GM21381 (cell line): ENCODE data around the gene N4BP2L1.

Experiments used
- ATAC-seq: cut with Tn5 transposase; IDR thresholded peaks from one replicate; pipeline ENCODE4 v1.9.1; 2021; ENCODE audit warnings: mild to moderate bottlenecking, moderate library complexity; ENCODE audit not compliant: unreplicated experiment

Gene N4BP2L1

DNA sequence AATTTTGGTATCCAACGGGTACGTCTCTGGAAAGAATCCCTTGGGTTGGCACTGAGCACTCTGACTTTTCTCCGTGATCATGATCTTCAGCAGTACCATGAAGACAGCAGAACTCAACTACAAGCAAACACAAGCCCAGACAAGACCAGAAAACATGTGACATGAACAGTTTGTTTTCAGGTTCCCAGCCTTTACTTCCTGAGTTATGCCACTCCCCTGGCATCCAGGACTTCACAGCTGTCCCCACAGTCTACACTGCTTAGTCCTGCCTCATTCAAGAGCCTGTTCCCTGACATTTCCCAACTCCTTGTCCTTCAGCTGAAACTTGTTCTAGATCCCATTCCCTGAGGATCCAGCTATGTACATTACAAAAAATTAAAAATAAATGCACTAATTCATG lies 4.9 kb upstream of the N4BP2L1 start:
- ATAC-seq, result no peak

DNA sequence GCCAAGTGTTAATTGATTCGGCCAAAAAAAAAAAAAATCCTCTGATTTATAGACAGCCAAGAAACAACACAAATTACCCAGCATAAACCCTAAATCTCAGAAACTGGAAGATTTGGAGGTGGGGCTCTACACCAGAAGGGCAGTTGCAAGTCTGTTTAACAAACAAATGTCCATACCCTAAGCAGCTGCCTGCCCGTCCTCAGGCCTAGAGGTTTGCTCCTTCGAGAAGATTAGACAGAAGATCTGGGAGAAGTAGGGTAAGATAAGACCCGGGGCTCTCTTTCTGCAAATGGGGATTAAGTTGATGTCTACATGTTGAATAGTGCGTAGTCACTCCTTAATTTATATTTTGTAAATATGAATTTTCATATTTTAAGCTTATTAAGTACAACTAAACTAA lies 3.4 kb upstream of the N4BP2L1 start:
- no peak for ATAC-seq

DNA sequence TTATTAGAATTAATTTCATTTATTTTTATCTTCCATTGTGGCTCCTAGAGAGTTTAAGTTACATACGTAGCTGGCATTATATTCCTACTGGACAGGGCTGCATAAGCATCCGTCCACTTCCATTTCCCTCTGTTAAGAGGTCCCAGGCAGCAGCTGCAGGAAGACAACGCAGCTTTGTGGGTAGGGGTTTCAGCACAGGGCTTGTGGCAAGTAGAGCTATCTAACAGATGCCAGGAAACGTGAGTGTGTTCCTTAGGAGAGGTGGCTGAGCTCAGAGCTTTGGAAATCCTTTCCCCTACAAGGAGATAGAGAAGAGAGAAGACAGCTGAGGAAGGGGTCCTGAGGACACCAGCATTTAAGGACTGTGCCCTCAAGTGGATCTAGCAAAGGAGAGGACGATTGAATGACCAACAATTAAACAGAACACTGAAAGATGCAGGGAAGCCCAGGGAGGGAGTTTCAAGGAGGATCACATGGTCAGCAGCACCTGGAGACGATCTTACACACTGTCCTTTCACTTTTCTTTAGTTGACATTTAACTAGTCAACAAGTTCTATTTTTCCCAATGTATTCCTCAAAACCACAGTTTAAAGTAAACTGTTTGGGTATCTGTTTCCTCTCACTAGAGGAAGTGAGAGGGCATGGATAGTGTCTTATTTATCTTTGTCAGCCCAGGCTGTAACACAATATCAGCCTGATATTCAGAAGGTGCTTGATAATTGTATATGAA lies 2.3 kb upstream of the N4BP2L1 start:
- no peak for ATAC-seq

DNA sequence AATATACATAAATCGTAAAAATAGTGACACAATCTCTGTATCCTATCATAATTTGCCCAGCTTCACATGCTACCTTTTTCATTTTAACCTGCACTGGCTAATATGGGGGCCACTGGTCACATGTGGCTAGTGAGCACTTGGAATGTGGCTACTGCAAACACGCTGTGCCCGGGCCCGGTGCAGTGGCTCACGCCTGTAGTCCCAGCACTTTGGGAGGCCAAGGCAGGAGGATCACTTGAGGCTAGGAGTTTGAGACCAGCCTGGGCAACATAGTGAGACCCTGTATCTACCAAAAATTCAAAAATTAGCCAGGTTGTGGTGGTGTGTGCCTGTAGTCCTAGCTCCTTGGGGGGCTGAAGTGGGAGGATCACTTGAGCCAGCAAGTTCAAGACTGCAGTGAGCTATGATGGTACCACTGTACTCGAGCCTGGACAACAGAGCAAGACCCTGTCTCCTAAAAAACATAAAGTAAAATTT lies 1.5 kb upstream of the N4BP2L1 start:
- no peak for ATAC-seq

DNA sequence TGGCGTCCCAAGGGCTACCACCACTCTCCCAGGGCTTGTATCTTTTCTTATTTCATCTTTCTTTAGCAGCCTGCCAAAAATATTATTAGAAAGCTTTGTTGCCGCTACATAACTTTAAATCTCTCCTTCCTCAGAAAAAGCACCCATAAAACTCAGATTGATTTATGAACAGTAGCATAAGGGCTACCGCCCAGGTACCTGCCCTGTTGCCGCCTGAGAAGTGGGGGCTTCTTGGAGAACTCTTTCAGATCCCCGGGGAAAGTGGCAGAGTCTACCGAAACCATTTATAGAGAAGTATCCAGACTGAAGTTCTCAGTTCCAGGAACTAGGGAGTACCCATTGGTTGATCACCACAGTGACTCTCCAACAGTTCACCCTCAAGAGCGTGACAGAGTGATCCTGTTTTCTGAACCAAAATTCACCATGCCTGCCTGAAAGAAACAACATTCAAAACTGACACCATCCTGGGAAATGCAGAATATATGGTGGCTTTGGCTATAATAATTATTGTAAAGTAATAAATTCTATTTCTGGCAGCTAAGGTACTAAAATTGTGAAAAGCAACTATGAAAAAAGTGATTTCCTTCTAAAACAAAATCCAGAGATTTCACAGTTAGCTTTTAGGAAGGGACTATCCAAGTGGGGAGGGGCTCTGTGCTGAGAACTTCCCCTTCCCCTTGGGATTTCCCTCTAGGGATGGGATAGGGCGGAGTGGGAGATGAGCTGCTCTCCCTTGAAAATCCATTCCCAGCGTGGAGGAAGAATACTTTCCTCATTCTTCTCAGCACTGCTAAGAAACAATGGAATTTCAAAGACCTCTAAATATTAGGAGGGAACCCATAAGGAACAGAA lies 877 bp upstream of the N4BP2L1 start:
- no peak for ATAC-seq

DNA sequence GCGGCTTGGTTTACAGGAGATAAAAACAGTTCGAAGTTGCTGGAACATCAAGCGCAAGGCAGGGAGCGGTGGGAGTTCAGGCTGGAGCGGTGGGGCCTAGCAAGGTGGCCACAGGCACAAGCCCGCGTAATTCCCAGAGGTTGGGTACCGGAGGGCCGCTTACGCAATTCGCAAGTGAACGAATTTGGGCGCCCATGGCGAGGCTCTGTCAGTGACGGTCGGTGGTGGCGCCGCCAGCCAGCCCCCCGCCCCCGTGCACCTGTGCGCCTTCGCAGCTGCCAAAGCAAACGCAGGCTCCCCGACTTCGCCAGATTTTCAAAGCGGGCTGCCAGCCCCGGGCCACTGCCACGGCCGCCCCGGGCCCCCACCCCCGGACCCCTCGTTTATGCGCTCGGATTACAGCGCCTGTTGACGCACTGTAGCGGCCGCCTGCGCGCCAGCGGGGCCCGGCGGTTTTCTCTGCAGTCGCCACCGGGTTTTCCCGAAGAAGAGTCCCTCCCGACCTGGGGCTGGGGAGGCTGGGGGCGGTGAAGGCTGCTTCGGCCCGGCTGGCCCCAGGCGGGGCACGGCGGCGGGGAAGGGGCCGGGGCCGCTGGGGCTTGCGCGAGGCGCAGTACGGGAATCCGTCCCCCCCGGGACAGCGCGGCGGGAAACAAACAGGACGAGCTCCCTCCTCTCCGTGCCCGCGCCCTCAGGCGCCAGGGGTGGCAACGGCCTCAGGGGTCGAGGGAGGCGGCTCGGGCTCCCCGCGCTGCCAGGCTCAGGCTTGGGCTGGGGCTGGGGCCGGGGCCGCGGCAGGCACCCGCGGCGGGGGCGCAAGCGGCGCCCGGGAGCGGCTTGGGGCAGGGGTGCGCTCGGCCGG lies 709 bp downstream of the N4BP2L1 start:
- ATAC-seq, result peak; percentile 7

DNA sequence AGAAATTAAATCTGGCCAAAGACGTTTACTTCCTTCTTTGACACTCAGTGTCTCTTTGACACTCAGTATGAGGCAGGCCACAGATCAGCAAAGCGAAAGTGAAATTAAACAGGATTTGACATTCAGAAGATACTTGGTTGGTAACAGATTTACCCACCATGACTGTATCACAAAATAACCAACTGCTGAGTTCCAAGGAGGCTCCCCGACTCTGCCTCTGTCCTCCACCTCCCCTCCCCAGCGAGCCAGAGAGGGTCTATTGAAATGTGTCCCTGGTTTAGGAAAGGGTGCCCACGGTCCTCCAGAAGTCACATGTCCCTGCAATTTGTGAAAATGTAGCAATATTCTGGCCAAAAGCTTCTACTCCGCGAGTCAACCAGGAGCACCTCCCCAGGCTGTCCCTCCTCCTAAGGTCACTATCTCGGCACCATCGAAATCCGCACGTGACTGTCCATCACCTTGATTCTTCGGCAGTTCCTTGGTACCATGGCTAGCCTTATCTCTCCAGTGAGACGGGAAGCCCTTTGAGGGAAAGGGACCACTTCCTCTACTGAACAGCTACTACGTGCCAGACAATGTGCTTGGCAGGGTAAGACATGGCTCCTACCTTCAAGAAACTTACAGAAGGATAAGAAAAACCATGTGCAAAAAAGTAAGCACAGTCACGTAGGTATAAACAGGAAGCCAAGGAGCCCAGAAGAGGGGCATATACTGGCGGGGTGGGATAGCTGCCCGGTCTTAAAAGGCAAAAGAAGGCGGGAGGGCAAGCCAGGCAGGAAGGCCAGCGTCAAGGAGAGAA lies 1.5 kb downstream of the N4BP2L1 start:
- peak; percentile 37 for ATAC-seq

DNA sequence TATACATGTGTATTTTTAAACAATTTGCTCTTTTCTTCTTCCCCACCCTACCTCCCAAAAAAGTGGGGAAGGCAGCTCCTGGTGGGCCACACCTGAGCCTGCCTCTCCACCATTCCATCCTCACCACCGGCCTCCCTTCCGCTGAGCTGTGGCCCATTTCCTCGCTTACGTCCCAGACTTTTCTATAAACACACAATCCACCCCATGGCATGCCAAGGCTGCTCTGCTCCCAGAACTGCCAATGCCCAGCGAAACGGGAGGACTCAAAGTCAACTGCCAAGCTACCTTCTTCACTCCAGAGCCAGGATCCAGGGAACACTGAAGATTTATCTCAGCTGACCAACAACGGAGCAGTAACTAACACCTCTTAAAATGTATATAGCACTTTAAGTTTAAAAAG lies 2.8 kb downstream of the N4BP2L1 start:
- ATAC-seq, result no peak

DNA sequence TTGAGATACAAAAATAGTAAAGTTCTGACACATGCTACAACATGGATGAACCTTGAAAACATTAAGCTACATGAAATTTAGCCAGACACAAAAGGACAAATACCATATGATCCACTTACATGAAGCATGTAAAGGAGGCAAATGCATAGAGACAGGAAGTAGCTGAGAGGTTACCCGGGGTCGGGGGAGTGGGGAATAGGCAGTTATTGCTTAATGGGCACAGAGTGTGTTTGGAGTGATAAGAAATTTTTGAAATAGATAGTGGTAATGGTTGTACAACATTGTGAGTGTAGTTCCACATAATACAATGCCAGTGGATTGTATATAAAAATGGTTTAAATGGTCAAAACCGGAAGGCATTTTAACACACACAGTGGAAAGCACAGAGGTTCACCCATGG lies 4.3 kb downstream of the N4BP2L1 start:
- no peak for ATAC-seq

DNA sequence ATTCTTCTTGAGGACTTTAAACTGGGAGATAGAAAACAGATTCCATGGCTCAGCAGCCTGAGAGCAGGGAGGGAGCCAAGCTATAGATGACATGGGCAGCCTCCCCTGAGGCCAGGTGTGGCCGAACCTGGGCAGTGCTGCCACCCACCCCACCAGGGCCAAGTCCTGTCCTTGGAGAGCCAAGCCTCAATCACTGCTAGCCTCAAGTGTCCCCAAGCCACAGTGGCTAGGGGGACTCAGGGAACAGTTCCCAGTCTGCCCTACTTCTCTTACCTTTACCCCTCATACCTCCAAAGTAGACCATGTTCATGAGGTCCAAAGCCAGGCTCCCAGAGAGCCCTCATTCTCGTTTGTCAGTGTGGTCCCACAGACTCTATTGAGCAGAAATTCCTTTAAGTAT lies 8.1 kb downstream of the N4BP2L1 start:
- no peak for ATAC-seq

DNA sequence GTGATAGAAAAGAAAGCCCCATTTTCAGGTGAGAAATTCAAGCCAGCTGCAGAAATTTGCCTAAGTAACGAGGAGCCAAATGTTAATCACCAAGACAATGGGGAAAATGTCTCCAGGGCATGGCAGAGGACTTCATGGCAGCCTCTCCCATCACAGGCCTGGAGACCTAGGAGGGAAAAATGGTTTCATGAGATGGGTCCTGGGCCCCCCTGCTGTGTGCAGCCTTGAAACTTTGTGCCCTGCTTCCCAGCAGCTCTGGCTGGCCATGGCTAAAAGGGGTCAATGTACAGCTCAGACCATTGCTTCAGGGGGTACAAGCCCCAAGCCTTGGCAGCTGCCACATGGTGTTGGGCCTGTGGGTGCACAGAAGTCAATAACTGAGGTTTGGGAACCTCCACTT lies 9.9 kb downstream of the N4BP2L1 start:
- no peak for ATAC-seq

DNA sequence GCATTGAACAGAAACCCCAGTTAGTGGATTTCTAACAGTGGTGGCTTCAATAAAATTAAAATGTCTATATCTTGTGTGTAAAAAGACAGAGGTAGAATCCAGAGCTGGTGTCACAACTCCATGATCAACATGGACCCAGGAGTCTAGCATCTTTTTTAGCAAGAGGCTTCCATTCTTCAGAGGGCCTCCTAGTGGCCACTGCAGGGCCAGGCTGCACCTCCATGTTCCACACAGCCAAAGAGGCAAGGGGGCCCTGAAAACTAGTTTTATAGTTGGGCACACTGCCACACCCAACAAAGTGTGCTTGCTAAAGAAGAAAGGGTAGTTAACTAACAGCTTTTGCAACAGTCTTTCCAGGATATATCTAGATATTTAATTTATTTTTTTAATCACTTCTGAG lies 12.9 kb downstream of the N4BP2L1 start:
- no peak for ATAC-seq

DNA sequence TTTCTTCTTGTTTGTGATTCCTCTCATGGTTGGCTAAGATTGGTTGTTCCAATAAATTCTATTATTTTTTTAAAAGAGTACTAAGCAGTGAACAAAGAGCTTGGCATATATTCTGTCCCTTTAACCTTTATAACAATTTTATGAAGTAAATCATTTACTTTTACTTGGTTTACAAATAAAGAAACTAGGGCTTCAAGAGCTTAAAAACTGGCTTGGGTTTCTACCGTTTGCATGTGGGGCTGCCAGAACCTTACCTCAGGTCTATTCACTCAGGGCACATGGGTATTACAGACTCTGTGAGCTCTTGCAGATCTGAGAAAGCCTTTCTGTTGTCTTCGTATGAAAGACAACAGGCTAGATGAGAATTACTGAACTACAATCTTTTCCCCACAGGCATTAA lies 13.3 kb downstream of the N4BP2L1 start:
- no peak for ATAC-seq

DNA sequence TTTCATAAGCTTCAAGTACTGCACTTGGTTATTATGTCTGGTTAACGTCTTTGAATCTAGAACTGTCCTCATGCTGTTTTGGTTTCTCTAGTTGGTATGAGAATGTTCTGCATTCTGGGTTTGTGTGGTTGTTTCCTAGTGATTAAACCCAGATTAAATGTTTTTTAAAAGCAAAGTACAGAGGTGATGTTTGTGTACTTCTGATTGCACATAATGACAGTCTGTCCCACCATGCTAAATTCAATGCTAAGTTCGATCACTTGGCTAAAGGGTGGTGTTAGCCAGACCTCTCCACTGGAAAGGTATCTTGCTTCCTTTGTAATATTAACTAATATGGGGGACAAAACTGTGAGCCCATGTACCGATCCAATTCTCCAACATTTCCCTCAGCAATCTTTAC lies 14.6 kb downstream of the N4BP2L1 start:
- ATAC-seq, result no peak

DNA sequence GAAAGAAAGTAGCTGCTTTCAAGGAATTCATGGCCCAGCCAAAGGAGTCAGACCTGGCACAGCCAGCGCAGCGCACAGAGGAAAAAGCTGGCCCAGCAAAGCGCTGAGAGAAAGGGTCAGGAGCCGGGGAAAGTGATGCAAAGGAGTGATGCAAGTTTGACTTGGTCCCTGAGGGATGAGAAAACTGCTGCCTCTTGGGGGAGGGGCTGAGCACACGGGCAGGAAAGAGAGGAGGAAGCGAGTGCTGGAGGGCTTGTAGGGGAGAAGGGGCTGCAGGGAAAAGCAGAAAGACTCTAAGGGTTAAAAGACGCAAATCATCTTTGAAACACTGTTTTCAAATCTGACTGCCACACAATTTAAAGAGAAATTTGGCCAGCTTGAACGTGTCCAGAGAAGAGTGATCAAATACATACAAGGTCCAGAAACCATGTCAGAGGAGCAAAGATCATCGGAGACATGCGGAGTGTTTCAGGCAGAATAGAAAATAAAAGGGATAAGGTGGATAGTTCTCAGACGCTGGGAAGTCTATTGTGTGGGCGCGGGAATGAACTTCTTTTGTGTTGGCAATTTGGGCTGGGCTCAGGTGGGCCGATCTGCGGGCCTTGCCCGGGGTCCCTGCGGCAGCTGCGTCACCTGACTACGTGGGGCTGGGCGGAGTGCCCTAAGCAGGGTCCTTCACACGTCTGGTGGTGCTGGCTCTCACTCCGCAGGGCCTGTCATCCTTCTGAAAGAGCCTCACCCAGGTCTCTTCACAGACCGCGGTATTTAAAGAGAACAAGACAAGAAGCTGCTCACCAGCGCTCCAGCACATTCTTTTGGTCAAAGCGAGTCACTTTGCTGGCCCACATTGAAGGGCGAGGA lies 18.1 kb downstream of the N4BP2L1 start:
- ATAC-seq, result no peak

DNA sequence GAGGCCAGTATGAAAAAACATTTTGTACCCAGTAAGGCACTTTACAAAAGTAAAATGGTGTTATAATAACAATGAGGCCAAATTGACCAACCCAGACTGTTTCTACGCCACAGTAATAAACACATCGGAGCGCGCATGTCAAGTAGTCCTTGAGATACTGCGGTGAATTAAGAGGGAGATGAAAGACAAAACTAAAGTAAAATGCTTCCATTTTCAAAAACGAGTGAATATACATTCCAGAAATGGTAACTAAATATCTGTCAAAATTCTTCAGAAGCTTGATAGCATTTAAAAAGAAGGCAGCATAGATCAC lies 19.0 kb downstream of the N4BP2L1 start:
- no peak for ATAC-seq

DNA sequence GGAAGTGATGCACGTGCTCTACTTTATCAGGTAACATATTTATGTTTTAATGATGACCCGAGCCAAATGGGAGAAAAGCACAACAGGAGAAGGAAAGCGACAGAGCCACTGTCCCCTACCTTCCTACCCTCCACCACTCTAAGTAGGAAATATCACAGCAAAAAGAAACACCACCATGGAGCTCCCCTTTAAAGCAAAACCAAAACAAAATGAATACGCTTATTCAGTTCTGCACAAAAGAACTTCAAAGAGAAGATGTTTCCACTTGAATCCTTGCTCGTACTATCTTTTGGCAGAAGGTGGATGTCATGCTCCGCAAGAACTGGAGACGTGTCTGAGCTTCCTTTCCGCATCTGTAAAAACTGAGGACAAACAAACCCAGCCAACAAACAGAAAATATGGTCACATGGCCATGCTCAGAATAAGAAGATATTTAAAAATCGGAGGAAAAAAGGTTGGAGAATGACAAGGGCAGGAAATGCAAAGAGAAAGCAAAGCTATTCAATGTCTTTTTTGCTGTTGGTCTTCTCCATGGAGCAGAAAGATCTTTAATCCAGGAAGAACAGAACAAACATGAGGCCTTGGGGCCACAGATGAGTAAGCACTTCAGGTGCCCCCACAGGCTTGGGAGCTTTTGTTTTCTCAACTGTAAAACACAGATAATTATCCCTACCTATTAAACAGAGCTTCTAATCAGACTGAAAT lies 19.5 kb downstream of the N4BP2L1 start:
- ATAC-seq, result peak; percentile 24

DNA sequence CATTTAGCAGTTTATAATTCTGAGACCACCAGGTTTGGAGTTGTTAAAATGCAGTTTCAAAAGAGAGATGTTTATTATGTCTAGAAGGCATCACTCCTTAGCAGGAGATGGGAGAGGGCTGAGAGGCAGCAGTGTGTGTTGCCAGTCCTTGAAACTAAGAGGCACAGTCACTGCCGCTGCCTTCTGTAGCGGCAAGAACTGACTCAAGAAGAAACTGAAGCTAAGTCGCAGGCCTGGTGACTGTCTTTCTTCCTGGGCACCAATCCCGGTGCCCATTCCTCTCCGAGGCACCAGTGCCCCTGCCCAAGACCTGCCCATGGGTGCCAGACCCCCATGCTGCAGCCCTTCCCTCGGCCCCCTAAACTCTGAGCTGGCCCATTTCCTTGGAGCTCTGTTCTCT lies 20.1 kb downstream of the N4BP2L1 start:
- ATAC-seq, result peak; percentile 61

DNA sequence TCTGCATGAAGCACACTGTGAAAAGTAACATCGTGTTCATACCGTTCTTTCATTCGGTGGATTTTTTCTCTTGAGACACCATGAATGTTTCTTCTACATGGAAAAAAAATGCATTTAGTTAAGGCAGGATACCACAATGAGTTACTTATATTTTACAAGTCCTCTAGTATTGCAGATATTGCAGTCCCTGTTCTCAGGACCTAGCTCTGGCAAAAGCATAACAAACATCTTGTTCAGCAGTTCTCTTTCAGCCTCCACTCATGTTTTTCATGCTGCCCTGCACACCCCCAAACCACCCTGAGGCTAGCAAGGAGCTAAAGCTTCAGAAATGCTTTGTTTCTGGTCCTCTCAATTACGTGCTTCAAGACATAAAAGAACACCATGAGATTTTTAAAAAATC lies 24.8 kb downstream of the N4BP2L1 start:
- ATAC-seq, result no peak
